ENCODE measurements around the gene PAK1.

DNA sequence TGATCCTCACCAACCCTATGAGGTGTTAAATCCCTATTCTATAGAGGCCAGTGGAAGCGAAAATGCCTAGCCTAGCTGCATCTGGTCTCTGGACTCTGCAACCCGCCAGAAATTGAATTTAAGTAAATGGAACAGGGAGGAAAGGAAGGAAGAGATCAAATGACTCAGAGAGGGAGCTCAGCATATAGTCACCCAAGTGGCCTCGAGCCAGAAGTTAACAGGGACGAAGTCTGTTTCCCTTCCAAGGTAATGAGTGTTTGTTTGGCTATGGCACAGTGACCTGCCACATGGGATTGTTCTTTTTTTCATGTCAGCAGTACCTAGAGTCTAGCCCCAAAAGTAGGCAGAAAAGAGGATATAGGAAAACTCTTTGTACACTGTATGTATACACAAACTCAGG is 66.3 kb downstream of the PAK1 start:
- TF ChIP-seq, protein P1, sequence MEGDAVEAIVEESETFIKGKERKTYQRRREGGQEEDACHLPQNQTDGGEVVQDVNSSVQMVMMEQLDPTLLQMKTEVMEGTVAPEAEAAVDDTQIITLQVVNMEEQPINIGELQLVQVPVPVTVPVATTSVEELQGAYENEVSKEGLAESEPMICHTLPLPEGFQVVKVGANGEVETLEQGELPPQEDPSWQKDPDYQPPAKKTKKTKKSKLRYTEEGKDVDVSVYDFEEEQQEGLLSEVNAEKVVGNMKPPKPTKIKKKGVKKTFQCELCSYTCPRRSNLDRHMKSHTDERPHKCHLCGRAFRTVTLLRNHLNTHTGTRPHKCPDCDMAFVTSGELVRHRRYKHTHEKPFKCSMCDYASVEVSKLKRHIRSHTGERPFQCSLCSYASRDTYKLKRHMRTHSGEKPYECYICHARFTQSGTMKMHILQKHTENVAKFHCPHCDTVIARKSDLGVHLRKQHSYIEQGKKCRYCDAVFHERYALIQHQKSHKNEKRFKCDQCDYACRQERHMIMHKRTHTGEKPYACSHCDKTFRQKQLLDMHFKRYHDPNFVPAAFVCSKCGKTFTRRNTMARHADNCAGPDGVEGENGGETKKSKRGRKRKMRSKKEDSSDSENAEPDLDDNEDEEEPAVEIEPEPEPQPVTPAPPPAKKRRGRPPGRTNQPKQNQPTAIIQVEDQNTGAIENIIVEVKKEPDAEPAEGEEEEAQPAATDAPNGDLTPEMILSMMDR (IDR thresholded peaks at IDR 0.05; ENCODE audit: insufficient read depth, low read length) = no peak
- TF ChIP-seq POLR2AphosphoS5 (IDR thresholded peaks at IDR 0.05; ENCODE audit: low read depth) = no peak
